Measurements from ENCODE around the gene EXOC7. TPM values are rescaled to one million over a fixed set of nuclear protein-coding genes. Genes with fewer than 3 reads are reported as not detected.
A peak's percentile ranks its signal among the peaks of the same experiment; 100 is the strongest.

The EXOC7 gene
- total RNA-seq, 1 donor from 2014 or later: 51.3 TPM

DNA sequence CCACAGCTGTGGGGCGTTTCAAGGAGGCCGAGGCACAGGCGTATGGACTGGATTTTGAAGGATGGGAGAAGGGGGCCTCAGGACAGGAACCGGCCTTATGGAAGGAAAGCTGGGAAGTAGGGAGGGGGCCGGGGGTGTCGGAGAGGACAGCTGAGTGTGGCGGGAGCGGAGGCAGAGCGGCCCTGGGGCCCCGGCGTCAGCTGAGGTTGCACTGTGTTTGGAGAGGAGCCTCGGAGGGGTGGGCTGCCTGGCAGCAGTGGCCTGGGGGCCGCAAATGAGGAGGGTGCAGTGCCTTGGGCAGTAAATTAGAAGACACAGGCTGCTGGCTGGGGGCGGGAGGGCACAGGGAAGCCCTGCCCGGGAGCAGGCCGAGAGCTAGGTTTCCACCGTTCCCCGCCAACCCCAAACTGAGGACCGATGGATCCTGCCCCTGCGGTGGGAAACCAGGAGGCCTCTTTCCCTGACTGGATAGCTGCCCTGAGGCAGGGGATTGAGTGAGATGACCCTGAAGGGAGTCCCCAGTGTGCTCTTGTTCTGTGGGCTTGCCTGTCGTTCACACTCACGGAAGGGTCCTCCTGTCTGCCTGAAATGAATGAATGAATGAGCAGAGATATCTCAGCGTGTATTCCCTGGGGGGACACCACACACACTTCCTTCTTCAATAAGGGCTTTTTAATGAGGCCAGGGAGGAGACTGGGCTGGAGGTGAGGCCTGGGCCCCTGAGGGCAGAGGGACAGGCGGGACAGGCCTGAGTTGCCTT is 19.0 kb upstream of the EXOC7 start:
- DNase-seq (ENCODE audit: low spot score) (no peak), ATAC-seq (no peak)

- DNase-seq (ENCODE audit: low spot score) (no peak), ATAC-seq (peak; percentile 32)
These were observed 18.4 kb upstream of the EXOC7 start for GRCh38 chr17:76121932-76122430.

DNA sequence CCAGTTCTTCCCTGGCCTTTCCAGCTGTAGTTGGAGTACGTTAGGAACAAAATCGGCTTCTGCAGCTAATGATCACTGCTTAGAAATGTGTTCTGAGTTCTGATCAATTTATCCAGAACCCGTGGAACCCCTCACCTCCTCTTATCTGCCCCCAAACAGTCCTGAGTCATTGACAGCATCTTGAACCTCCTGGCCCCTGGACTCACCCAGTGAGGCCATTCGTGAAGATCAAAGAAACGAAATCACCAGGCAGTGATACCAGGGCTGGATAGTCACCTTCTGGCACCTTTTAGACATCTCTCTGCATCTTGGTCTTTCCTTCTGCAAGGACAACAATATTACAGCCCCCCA is 17.0 kb upstream of the EXOC7 start:
- DNase-seq (ENCODE audit: low spot score) (no peak), ATAC-seq (no peak)

GRCh38 chr17:76119409-76120371 is 16.1 kb upstream of the EXOC7 start:
- DNase-seq (ENCODE audit: low spot score): no peak
- no peak for ATAC-seq

DNA sequence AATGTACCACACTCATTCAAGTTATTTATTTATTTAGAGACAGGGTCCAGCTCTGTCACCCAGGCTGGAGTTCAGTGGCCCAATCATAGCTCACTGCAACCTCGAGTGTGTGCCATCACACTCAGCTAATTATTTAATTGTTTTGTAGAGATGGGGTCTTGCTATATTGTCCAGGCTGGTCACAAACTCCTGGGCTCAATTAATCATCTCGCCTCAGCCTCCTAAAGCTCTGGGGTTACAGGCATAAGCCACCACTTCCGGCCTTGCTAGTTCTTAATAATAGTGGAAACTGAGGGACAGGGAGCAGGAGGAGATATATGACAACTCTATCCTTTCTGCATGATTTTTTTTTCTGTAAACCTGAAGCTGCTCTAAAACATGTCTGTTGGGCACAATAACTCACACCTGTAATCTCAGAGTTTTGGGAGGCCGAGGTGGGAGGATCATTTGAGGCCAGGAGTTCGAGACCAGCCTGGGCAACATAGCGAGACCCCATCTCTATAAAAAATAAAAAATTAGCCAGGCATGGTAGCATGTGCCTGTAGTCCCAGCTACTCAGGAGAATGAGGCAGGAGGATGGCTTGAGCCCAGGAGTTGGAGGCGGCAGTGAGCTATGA is 11.7 kb upstream of the EXOC7 start:
- no peak for DNase-seq (ENCODE audit: low spot score)

DNA sequence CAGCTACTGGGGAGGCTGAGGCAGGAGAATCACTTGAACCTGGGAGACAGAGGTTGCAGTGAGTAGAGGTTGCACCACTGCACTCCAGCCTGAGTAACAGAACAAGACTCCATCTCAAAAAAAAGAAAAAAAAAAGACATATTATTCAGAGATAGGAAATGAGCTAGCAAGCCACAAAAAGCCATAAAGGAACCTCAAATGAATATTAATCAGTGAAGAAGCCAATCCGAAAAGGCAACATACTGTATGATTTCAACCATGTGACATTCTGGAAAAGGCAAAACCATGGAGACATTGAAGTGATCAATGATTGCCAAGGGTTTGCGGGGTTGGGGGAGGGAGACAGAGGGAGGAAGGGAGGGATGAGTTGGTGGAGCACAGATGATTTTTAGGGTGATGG is 8.4 kb upstream of the EXOC7 start:
- DNase-seq (ENCODE audit: low spot score): no peak
- ATAC-seq: no peak

More for the DNA sequence above, 11.7 kb upstream of the EXOC7 start:
- ATAC-seq: no peak

- no peak for DNase-seq (ENCODE audit: low spot score)
- ATAC-seq: no peak
These were observed 3.9 kb upstream of the EXOC7 start for GRCh38 chr17:76107509-76107908.

DNA sequence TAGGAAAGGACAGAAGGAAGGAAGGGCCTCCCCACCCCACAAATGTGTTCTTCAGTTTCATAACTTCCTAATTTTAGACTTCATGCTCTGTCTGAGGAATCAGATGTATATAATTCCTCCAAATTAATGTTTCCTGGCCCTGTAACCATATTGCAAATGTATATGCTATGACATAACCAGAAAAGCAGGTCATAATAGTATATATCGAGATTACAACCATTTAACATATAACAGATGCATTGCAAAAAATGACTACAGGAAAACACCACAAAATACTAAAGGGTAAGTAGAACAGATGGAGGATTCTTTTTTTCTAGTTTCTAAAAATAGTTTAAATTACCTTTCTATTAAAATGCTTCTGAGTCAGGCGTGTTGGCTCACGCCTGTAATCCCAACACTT is 3.1 kb upstream of the EXOC7 start:
- ATAC-seq: no peak

GRCh38 chr17:76104896-76105231 is 1.3 kb upstream of the EXOC7 start:
- no peak for ATAC-seq
- no peak for DNase-seq (ENCODE audit: low spot score)

More for the DNA sequence above, 3.1 kb upstream of the EXOC7 start:
- no peak for DNase-seq (ENCODE audit: low spot score)

DNA sequence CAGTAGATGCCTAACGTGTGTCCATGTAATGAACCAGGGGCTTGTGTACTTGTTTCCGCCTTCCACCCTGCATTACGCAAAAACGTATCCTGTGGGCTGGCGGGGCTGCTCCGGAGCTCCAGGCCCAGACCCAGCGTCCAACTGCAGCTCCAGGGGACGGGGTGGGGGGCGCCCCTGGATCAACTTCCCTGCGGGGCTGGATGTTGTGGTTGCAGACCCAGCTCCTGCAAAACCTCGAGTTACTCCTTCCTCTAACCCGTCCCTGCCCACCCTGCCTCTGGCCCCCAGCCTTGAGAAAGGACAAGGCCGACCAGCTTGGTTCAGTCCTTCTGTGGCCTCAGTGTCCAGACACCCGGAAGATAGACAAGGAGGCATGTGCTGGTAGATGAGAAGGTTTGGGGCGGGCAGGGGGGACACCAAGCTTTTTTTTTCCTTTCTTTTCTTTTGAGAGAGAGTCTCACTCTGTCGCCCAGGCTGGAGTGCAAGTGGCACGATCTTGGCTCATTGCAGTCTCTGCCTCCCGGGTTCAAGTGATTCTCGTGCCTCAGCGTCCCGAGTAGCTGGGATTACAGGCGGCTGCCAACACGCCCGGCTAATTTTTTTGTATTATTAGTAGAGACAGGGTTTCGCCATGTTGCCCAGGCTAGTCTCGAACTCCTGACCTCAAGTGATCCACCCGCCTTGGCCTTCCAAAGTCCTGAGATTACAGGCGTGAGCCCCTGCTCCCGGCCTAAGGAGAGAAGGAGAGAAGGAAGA is 731 bp upstream of the EXOC7 start:
- DNase-seq (ENCODE audit: low spot score) (no peak), ATAC-seq (peak; percentile 8)

DNA sequence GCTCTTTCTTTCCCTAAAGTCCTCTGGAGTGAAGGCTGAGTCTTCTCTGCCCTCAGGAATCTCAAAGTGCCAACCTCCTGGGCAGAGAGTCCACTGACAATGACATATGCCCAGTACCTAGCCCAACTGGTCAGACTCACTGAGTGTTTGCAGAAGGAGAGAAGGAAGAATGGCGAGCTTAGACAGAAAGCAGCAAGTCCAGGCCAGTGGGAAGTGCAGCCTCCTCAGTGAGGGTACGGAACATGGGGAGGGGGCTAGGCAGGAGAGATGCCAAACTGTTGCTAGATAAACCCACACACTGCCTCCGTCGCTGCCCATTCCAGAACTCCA is 678 bp downstream of the EXOC7 start:
- no peak for DNase-seq (ENCODE audit: low spot score)
- peak; percentile 41 for ATAC-seq

- DNase-seq (ENCODE audit: low spot score) (no peak), ATAC-seq (no peak)
These were observed 5.8 kb downstream of the EXOC7 start for GRCh38 chr17:76097716-76098295.

DNA sequence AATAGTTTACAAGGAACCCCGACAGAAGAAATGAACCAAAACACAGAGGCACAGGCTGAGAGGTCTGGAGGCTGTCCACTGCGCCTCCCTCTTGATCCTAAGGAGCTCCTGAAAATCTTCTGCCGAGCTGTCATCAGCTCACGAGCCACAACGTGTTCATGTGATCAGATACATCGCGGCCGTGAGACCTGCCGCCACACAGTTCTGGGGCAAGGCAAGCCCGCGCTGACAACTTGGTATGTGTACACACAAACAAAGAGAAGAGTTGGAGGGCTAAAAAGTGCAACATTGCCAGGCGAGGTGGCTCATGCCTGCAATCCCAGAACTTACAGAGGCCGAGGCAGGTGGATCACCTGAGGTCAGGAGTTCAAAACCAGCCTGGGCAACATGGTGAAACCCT is 7.6 kb downstream of the EXOC7 start:
- ATAC-seq: no peak
- no peak for DNase-seq (ENCODE audit: low spot score)

- no peak for ATAC-seq
- DNase-seq (ENCODE audit: low spot score): no peak
These were observed 9.5 kb downstream of the EXOC7 start for GRCh38 chr17:76094046-76094445.

DNA sequence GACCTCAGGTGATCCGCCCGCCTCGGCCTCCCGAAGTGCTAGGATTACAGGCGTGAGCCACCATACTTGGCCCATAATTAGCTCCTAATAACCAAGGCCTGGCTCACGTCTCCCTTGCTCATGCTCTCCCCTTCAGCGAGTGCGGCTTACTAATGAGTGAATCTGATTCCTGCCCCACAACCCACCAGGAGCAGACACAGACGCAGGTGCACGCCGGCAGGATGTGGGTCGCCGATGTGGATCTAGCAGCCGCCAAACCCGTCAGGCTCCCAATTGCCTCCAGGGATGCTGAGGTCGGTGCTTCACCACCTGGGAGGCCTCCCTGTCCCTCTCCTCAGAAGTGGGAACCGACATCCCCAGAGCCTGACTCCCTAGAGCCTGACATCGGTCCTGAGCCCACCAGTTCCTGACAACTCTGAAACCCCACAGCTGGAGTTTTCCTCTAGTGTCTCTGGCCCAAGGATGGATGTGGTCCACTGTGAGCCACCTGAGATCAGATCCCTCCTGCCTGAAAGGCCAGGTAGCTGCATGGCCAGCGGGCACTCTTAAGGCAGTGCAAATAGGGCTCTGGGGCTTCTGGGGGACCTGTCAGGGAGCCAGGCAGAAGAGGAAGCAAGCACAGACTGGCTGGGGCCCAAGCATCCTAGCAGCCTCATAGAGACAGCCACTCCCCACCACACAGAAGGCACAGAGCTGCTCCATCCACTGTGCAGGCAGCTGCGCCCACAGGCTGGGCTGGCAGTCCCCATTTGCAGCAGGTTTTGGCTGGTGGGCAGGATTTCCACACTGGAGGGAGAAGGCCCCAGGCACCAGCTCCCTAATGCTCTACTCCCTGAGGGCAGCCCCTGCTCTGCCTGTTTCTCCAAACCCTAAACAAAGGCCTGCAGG is 10.8 kb downstream of the EXOC7 start:
- ATAC-seq (no peak), DNase-seq (ENCODE audit: low spot score) (no peak)

DNA sequence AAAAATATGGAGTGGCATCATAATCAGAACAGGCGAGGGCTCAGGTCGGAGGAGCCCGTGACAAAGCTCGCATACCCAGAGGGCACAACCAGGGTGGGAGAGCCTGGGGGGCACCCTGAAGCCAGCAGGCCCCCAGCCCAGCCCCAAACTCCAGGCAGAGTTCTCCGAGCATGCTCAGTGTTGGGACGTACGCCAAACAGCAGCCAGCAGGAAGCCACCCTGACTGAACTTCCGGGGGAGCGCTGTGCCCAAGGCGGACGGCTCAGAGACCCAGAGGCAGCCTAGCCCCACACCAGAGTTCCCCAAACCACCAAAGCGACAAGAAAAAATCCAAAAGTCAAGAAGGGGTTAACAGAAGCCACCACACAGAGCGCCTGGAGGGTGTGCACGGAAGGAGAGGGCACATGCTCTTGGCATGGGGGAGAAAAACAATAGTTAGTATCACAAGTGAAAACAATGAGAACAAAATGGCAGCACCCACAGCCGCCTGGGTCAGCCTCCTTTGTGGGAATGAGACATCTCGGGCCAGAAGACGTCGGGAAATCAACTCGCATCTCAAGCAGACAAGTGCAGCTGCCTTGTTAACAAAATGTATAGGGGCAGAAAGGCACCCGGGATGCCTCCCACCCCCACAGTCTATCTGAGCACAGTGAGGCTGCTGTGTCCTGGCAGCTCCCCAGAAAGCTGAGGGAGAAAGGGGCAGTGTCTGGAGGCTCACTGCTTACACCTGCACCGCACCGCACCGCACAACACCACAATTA is 11.9 kb downstream of the EXOC7 start:
- DNase-seq (ENCODE audit: low spot score) (no peak), ATAC-seq (no peak)

DNA sequence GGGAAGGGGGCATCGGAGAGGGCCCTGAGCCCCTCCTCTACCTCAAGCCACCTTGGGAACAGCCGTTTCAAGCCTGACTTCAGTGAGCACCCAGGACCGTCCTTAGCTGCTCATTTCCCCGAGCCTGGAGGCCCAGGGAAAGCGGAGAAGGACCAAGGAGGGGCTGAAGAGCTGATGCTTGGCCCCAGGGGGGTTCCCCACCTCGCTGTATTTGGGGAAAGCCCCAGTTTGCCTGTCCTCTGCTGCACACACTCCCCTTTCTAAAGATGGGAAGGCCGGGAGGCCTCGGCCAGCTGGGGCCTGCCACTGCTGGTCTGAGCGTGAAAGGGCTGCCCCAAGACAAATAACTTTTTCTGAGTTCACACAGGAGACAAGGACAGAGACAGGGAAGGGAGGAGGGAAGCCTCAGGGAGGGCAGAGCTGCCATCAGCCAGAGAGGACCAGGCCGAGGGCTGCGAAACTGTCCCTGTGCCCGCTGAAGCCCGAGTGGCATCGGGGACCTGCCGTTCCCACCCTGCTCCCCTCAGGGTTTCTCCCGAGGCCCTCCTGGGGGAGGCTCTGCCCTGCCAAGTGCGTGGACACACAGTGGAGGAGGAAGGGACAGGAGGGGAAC is 13.0 kb downstream of the EXOC7 start:
- ATAC-seq: no peak
- DNase-seq (ENCODE audit: low spot score): no peak

Measured in left lobe of liver (tissue), 2 donors.